Activated B cell treated with CpG ODN at 0.5 μM for 24 hours (primary cell): Measurements from ENCODE around the gene TLX3. TPM values are rescaled to one million over a fixed set of nuclear protein-coding genes. Genes with fewer than 3 reads are reported as not detected.
"Not testable (repeated sequence)": the region's sequence is repeated elsewhere in the genome, so short reads cannot be mapped to it uniquely, and the experiment has no call there.

Experiments
- ATAC-seq: fragments of 200-7000 bp; cut with Tn5 transposase; one replicate; pipeline ENCODE4 v1.10.0; 2021; ENCODE audit warnings: low read depth, mild to moderate bottlenecking, moderate library complexity
- CTCF ChIA-PET: fragments of 350-600 bp; sonication (Branson Sonifier 250); formaldehyde crosslinking; loops from one replicate; lab custom pipeline; 2021; ENCODE audit warnings: antibody characterized with exemption; lab: Charles Lee
- POLR2A ChIA-PET: fragments of 350-600 bp; sonication (Branson Sonifier 250); formaldehyde crosslinking; loops from one replicate; lab custom pipeline; 2021; ENCODE audit warnings: antibody characterized with exemption; lab: Charles Lee
- DNase-seq: peaks from one replicate; pipeline ENCODE4 v3.0.0; 2022
- H3K27ac Mint-ChIP-seq: one replicate; pipeline ENCODE4 v1.8.0; 2020; ENCODE audit warnings: mixed read lengths
- H3K27me3 Mint-ChIP-seq: one replicate; pipeline ENCODE4 v1.8.0; 2021; ENCODE audit warnings: mixed read lengths
- H3K36me3 Mint-ChIP-seq: one replicate; pipeline ENCODE4 v1.8.0; 2021; ENCODE audit warnings: low read depth, mixed read lengths
- H3K4me1 Mint-ChIP-seq: one replicate; pipeline ENCODE4 v1.8.0; 2021; ENCODE audit warnings: mixed read lengths
- H3K4me3 Mint-ChIP-seq: one replicate; pipeline ENCODE4 v1.8.0; 2020; ENCODE audit warnings: mild to moderate bottlenecking, mixed read lengths
- H3K9me3 Mint-ChIP-seq: one replicate; pipeline ENCODE4 v1.8.0; 2020; ENCODE audit warnings: mixed read lengths
- intact Hi-C: fragments of 100-400 bp; cut with micrococcal nuclease; formaldehyde crosslinking; loops from one replicate; pipeline ENCODE4 v1.15.1; 2024
- total RNA-seq: library from RNA; stranded (reverse); gene quantifications from 2 replicates; pipeline ENCODE4 v1.2.3, GENCODE V29; 2022
- TF ChIP-seq, protein P1 (sequence below): fragments of 200-600 bp; IDR thresholded peaks from one replicate; pipeline ENCODE4 v1.8.0; 2022; ENCODE audit warnings: antibody characterized with exemption, mild to moderate bottlenecking

Gene TLX3
- total RNA-seq, 1 donor from 2014 or later = not detected

DNA sequence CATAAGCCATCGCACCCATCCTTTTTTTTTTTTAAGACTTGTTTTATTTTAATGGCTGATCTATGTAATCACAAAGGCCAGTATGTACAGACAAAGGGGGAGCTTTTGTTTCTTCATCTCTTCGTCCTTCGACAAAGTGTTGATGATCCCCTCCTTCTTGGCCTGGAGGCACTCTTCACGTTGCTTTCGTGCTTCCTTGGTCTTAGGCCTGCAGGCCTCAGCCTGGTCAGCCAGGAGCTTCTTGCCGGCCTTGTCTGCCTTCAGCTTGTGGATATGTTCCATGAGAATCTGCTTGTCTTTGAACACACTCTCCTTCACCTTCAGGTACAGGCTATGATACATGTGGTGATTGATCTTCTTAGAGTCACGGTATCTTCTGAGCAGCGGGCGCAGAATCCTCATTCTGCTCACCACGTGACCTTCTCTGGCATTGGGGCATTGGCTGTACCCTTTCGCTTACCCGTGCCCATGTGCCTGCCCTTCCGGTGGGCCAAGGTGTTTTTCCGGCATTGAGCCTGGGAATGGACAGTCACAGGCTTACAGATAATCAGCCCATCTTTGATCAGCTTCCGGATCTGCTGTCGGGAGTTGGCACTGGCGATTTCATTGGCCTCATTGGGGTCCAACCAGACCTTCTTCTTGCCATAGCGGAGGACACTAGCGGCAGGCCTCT, 36.0 kb downstream of the TLX3 start:
- Mint-ChIP-seq H3K27ac (no peak overlapping the region), H3K36me3 (no peaks in the 10 kb centered on the region), H3K9me3 (no peaks in the 10 kb centered on the region), H3K4me3 (no peak overlapping the region), H3K4me1 (no peaks in the 10 kb centered on the region), H3K27me3 (peaks cover 9% of the 10 kb centered on the region)
- ChIA-PET POLR2A (no interaction called here), CTCF (no interaction called here)
- intact Hi-C loops = no loop called here
- TF ChIP-seq, protein P1, sequence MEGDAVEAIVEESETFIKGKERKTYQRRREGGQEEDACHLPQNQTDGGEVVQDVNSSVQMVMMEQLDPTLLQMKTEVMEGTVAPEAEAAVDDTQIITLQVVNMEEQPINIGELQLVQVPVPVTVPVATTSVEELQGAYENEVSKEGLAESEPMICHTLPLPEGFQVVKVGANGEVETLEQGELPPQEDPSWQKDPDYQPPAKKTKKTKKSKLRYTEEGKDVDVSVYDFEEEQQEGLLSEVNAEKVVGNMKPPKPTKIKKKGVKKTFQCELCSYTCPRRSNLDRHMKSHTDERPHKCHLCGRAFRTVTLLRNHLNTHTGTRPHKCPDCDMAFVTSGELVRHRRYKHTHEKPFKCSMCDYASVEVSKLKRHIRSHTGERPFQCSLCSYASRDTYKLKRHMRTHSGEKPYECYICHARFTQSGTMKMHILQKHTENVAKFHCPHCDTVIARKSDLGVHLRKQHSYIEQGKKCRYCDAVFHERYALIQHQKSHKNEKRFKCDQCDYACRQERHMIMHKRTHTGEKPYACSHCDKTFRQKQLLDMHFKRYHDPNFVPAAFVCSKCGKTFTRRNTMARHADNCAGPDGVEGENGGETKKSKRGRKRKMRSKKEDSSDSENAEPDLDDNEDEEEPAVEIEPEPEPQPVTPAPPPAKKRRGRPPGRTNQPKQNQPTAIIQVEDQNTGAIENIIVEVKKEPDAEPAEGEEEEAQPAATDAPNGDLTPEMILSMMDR = no peak
- ATAC-seq = no peak
- no peak for DNase-seq

DNA sequence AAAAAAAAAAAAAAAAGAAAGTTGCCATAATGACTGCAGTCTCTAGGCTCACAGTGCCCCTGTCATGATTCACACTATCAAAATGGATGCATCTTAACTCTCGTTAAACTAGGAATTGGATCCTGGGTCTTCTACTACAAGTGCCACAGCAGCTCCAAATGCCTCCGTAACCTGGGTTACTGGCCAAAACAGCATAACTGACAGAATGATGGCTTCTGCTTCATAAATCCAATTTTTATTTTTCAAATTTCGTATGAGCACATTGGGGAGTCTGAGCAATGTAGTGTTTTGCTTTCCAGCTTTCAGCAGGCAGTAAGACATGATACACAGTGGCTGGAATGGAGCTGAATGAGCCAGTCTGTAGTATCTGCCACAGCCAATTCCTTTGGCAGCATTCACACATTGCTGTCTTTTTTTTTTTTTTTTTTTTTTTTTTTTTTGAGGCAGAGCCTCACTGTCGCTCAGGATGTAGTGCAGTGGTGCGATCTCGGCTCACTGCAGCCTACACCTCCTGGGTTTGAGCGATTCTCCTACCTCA, 42.6 kb downstream of the TLX3 start:
- Mint-ChIP-seq H3K27ac (no peak overlapping the region), H3K9me3 (no peaks in the 10 kb centered on the region), H3K27me3 (peaks cover 12% of the 10 kb centered on the region), H3K4me3 (no peak overlapping the region), H3K36me3 (no peaks in the 10 kb centered on the region), H3K4me1 (peaks cover 2% of the 10 kb centered on the region)
- ChIA-PET POLR2A (no interaction called here), CTCF (no interaction called here)
- ATAC-seq = no peak
- intact Hi-C loops = no loop called here
- TF ChIP-seq, protein P1 = no peak
- DNase-seq = no peak

DNA sequence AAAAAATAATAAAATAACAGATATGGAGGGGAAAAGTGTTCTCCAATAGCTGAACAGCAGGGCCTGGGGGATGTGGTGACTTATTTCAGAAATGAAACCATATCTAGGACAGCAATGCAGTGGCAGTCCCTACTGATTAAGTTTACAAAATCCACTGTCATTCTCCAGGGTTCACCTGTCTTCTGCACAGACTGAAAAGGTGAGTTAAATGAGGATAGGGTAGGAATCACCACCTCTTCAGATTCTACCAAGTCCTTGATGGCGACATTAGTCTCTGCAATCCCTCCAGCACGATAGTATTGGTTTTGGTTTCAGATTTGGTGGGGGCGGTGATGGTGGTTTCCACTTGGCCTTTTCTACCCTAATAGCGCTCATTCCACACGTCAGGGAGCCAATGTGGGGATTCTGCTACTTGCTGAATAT, 46.3 kb downstream of the TLX3 start:
- ATAC-seq (peak; percentile 74), DNase-seq (no peak)
- POLR2A ChIA-PET = no interaction called here
- H3K27ac Mint-ChIP-seq = no peak overlapping the region
- H3K9me3 Mint-ChIP-seq = no peaks in the 10 kb centered on the region
- intact Hi-C loops = loop anchor here (2.0 kb wide), 1 partner anchor 33 kb away; no protein-coding TSS in a partner anchor
- peaks cover 8% of the 10 kb centered on the region for H3K27me3 Mint-ChIP-seq
- TF ChIP-seq, protein P1 = no peak
- CTCF ChIA-PET = no interaction called here
- H3K36me3 Mint-ChIP-seq = no peaks in the 10 kb centered on the region
- H3K4me1 Mint-ChIP-seq = peaks cover 2% of the 10 kb centered on the region
- peak overlapping the region; percentile 59 for H3K4me3 Mint-ChIP-seq

DNA sequence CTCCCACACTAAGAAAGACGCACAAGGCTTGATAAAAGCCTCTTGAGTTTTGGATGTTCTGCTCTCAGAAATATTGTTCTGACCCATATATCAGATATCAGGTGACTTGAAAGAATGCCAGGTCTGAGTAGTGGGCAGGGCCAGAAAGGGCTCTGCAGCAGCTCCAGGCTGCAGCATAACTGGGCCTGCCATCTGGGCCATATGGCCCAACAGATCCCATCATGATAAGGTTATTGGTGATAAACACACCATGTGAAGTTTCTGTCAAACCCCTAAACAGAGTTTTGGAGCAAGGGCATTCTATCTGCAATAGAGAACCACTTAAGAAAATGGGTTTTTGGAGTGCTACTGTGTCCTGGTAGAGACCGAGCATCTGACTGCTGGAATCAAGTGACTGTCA, 48.8 kb downstream of the TLX3 start:
- no peak for DNase-seq
- ATAC-seq = no peak
- H3K36me3 Mint-ChIP-seq = no peaks in the 10 kb centered on the region
- no peaks in the 10 kb centered on the region for H3K9me3 Mint-ChIP-seq
- TF ChIP-seq, protein P1 = no peak
- H3K4me1 Mint-ChIP-seq = peaks cover 2% of the 10 kb centered on the region
- H3K27me3 Mint-ChIP-seq = no peaks in the 10 kb centered on the region
- intact Hi-C loops = no loop called here
- ChIA-PET POLR2A (no interaction called here), CTCF (no interaction called here)
- H3K27ac Mint-ChIP-seq = no peak overlapping the region
- no peak overlapping the region for H3K4me3 Mint-ChIP-seq

DNA sequence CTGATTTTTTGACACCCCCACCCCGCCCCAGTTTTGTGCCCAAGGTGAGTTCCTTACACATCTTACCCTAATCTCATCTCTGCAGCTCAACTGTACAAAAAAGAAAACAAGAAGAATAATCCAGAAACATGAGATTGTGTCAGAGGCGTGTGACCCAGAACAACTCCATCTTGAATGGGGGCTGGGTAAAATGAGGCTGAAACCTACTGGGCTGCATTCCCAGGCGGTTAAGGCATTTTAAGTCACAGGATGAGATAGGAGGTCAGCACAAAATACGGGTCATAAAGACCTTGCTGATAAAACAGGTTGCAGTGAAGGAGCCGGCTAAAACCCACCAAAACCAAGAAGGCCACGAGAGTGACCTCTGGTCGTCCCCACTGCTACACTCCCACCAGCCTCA, 52.1 kb downstream of the TLX3 start:
- ATAC-seq, H3K4me1 Mint-ChIP-seq, H3K4me3 Mint-ChIP-seq, intact Hi-C loops, POLR2A ChIA-PET, CTCF ChIA-PET, H3K27ac Mint-ChIP-seq, DNase-seq, H3K36me3 Mint-ChIP-seq, H3K27me3 Mint-ChIP-seq, H3K9me3 Mint-ChIP-seq: not testable (repeated sequence)

Other genes with a start within 250 kb of the TLX3 start
- gene NPM1, start 78.6 kb downstream of the TLX3 start, total RNA-seq = 1,505 and 1,563 TPM in 2 replicates
- 0.15 TPM in 1 of 2 replicates, not detected in the other for gene FGF18, start 110.4 kb downstream of the TLX3 start, total RNA-seq